Heart left ventricle (tissue), 16 donors: ENCODE results near the gene MRM2. TPM values are rescaled to one million over a fixed set of nuclear protein-coding genes. Genes with fewer than 3 reads are reported as not detected.

Experiments
- ATAC-seq, 4 donors: fragments of 200-7000 bp; cut with Tn5 transposase; one replicate each; pipeline ENCODE4 v1.9.1; 2020 to 2022; ENCODE audit warnings: moderate library complexity in 4 of 4, mild to moderate bottlenecking in 3 of 4, moderate number of reproducible peaks in 1 of 4
- DNase-seq, 5 donors: peaks; one replicate each; pipeline ENCODE4 v3.0.0-alpha.2; 2020
- H3K27ac ChIP-seq, 12 donors: fragments of 200-600 bp; sonication (generic) in 4 of 12; one replicate each; pipeline versions ENCODE4 v1.5.0 to v1.8.0; 2016 to 2022; ENCODE audit warnings: mild to moderate bottlenecking in 2 of 12
- H3K27me3 ChIP-seq, 9 donors: fragments of 200-600 bp; sonication (generic) in 2 of 9; one replicate each; pipeline versions ENCODE4 v1.5.1 to v1.8.0; 2016 to 2022; ENCODE audit warnings: mild to moderate bottlenecking in 3 of 9
- H3K36me3 ChIP-seq, 9 donors: fragments of 200-600 bp; sonication (generic) in 2 of 9; one replicate each; pipeline versions ENCODE4 v1.5.0 to v1.8.0; 2018 to 2022; ENCODE audit warnings: mild to moderate bottlenecking in 2 of 9
- H3K4me1 ChIP-seq, 12 donors: fragments of 200-600 bp; sonication (generic) in 4 of 12; one replicate each; pipeline versions ENCODE4 v1.5.0 to v1.8.0; 2016 to 2022; ENCODE audit warnings: mild to moderate bottlenecking in 3 of 12
- H3K4me3 ChIP-seq, 12 donors: fragments of 200-600 bp; sonication (generic) in 4 of 12; one replicate each; pipeline versions ENCODE4 v1.5.0 to v1.8.0; 2017 to 2022; ENCODE audit warnings: mild to moderate bottlenecking in 9 of 12, moderate library complexity in 4 of 12
- H3K9me3 ChIP-seq, 12 donors: fragments of 200-600 bp; sonication (generic) in 4 of 12; one replicate each; pipeline versions ENCODE4 v1.5.0 to v1.8.0; 2016 to 2022; ENCODE audit warnings: mild to moderate bottlenecking in 1 of 12
- POLR2A ChIP-seq, 2 donors: fragments of 450-650 bp; IDR thresholded peaks; one replicate each; pipeline ENCODE4 v1.6.1; 2017; ENCODE audit warnings: antibody characterized with exemption in 2 of 2, mild to moderate bottlenecking in 2 of 2, moderate library complexity in 2 of 2
- WGBS, 4 donors: extraction: QIAGEN DNeasy Blood & Tissue Kit in 2 of 4; methylation state at CpG; one replicate each; pipeline versions ENCODE4 v1.1.5 to v1.1.7; 2013 to 2018; 5-methylcytosine and 5-hydroxymethylcytosine counted together
- intact Hi-C, 10 donors: fragments of 100-400 bp; cut with DNase I; formaldehyde crosslinking; loops; one replicate each; pipeline versions ENCODE4 v1.11.1 to v1.14.2; 2022
- polyA plus RNA-seq, 2 donors: library from polyadenylated mRNA; stranded (reverse); fragments of 200-250 nt; gene quantifications; one replicate each; pipeline ENCODE4 v1.2.3, GENCODE V29; 2013
- total RNA-seq, 9 donors: library from RNA; depleted of rRNA in 2 of 9; stranded (reverse); fragments of >200 nt in 2 of 9; fragmentation: NEBNext Ultra II Directional in 3 of 9; extraction: Animal tissue kit (Norgen Biotek cat#: 25700) in 3 of 9; gene quantifications; one replicate each; pipeline versions ENCODE4 v1.1.0 to v1.2.4, GENCODE V29; 2016 to 2023
- TF ChIP-seq, protein P1 (sequence below), 12 donors: fragments of 200-600 bp; sonication (generic) in 4 of 12; IDR thresholded peaks; one replicate each; pipeline versions ENCODE4 v1.5.0 to v1.8.0; 2018 to 2022; ENCODE audit warnings: antibody characterized with exemption in 12 of 12, mild to moderate bottlenecking in 5 of 12
- donor health status: ischemic (EF 13 %, LVEDD 7.1; RV severe dilation, severe dysfunction).
- donor health status: healthy with polysubstance abuse.
- donor health status: DM: no; HTN: yes; CAD: no.
- donor health status: DM: no; HTN: no; CAD: no.
- donor health status: ischemic (EF 25% LVEDD 6.9; RV normal size, moderate dysfunction).
- donor health status: ischemic (EF 25% LVEDD 5.7; RV mildly dilated, moderate dysfunction).
- donor health status: healthy.
- donor health status: DM: yes; HTN: yes; CAD: no.
- donor health status: ischemic (EF 35%, LVEDD 5.7; RV mildly dilated, moderate dysfunction).
- donor health status: nonischemic (EF 11% LVEDD 7.7; RV severe dilation, severe dysfunction).
- donor health status: DM: yes; HTN: yes; CAD: no.
- donor health status: PGD.
- donor health status: ischemic (EF 29% LVEDD 5.4; RV normal size, mild dysfunction).
- donor health status: nonischemic (EF 23%, LVEDD 6.1; RV moderate dilation, normal function).

Gene MRM2
- total and polyA plus RNA-seq, 11 donors, result 14.2 to 31.5 (median 20.3) TPM

- H3K27ac ChIP-seq, result no peak overlapping the region
- 92 to 96% (median 95%) methylated on average over 14 to 17 of the region's 17 CpGs for WGBS, 4 donors
- peaks cover 0 to 24% (median 7%) of the 10 kb centered on the region in 12 donors for H3K4me1 ChIP-seq
- peak in 1 of 5 donors; percentile 51 for DNase-seq
- H3K36me3 ChIP-seq, result peaks cover 0 to 85% (median 39%) of the 10 kb centered on the region in 9 donors
- no peak overlapping the region for H3K4me3 ChIP-seq
- intact Hi-C loops, result loop anchor here in 2 of 10 donors (10.0 kb wide), 2 partner anchors 631 to 641 kb away; partner anchors contain the start of gene PSMG3 (in 1 of the 2)
- TF ChIP-seq POLR2A (IDR thresholded peaks at IDR 0.05), result no peak
- TF ChIP-seq, protein P1, sequence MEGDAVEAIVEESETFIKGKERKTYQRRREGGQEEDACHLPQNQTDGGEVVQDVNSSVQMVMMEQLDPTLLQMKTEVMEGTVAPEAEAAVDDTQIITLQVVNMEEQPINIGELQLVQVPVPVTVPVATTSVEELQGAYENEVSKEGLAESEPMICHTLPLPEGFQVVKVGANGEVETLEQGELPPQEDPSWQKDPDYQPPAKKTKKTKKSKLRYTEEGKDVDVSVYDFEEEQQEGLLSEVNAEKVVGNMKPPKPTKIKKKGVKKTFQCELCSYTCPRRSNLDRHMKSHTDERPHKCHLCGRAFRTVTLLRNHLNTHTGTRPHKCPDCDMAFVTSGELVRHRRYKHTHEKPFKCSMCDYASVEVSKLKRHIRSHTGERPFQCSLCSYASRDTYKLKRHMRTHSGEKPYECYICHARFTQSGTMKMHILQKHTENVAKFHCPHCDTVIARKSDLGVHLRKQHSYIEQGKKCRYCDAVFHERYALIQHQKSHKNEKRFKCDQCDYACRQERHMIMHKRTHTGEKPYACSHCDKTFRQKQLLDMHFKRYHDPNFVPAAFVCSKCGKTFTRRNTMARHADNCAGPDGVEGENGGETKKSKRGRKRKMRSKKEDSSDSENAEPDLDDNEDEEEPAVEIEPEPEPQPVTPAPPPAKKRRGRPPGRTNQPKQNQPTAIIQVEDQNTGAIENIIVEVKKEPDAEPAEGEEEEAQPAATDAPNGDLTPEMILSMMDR (IDR thresholded peaks at IDR 0.05), result no peak
- no peaks in the 10 kb centered on the region for H3K27me3 ChIP-seq
- ATAC-seq, result no peak
- no peaks in the 10 kb centered on the region for H3K9me3 ChIP-seq
These were observed 26.2 kb downstream of the MRM2 start for GRCh38 chr7:2215851-2216250.

DNA sequence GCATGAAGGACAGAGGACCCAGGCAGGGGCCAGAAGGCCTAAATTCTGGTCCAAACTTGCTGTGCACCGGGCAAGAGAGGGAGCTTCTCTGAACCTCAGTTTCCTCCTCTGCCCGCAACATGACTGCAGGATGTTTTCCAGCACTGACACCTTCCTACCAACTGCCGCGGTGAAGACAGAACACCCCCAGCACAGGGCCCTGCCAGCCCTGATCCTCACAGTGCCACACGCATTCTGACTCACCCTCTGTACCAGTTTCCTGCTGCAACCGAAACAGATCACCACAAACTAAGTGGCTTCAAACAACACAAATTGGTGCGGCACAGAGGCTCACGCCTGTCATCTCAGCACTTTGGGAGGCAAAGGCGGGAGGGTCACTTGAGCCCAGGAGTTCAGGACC, 27.4 kb downstream of the MRM2 start:
- 67 to 95% (median 90%) methylated on average over 9 of the region's 9 CpGs for WGBS, 4 donors
- DNase-seq, result peak in 2 of 5 donors; percentile 27 to 47
- H3K4me1 ChIP-seq, result peaks cover 0 to 24% (median 7%) of the 10 kb centered on the region in 12 donors
- peak overlapping the region in 10 of 12 donors; percentile 48 to 86 (median 64) for H3K27ac ChIP-seq
- intact Hi-C loops, result loop anchor here in 4 of 10 donors (5.0 to 10.0 kb wide), 4 partner anchors 402 to 640 kb away; partner anchors contain the start of gene PSMG3 (in 1 of the 4)
- no peaks in the 10 kb centered on the region for H3K9me3 ChIP-seq
- TF ChIP-seq, protein P1 (IDR thresholded peaks at IDR 0.05), result no peak
- no peak for TF ChIP-seq POLR2A (IDR thresholded peaks at IDR 0.05)
- ATAC-seq, result peak in 2 of 4 donors; percentile 6 to 30
- H3K27me3 ChIP-seq, result no peaks in the 10 kb centered on the region
- no peak overlapping the region for H3K4me3 ChIP-seq
- H3K36me3 ChIP-seq, result peaks cover 0 to 80% (median 39%) of the 10 kb centered on the region in 9 donors

DNA sequence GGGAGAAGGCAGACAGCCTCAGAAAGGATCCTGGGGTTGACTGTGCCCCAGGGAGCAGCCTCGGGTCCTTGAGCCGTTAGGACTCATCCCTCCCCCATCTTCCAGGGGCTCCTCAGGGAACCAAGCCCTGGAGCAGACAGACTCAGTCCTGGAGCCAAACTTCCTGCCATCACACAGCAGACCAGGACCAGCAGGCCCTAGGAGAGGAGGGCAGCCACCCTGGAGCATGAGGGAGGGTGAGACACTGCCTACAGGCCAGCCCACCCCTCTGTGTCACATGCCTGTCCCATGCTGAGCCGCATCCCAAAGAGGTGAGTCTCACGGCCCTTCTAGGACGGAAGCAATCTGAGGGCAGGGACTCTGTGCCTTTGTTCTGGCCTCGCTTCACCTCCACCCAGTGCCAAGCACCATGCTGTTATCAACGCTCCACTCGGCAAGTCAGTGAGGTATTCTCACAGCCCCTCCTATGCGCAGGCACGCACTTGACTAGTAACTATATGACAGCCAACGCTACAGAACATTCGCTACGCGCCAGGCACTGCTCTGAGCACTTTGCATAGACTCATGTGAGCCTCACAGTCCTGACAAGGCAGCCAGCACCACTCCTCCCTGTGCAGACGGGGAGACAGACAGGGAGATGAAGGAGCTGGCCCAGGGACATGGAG, 28.3 kb downstream of the MRM2 start:
- DNase-seq (peak; percentile 40 to 87 (median 77)), ATAC-seq (peak; percentile 82 to 88 (median 85))
- H3K9me3 ChIP-seq, result no peaks in the 10 kb centered on the region
- peak overlapping the region in 11 of 12 donors; percentile 47 to 86 (median 62) for H3K27ac ChIP-seq
- H3K4me3 ChIP-seq, result no peak overlapping the region
- peaks cover 0 to 24% (median 8%) of the 10 kb centered on the region in 12 donors for H3K4me1 ChIP-seq
- intact Hi-C loops, result loop anchor here in 5 of 10 donors (2.0 to 10.0 kb wide), 5 partner anchors 401 to 639 kb away; partner anchors contain the start of gene PSMG3 (in 1 of the 5)
- H3K36me3 ChIP-seq, result peaks cover 0 to 81% (median 39%) of the 10 kb centered on the region in 9 donors
- TF ChIP-seq, protein P1 (IDR thresholded peaks at IDR 0.05), result no peak
- no peak for TF ChIP-seq POLR2A (IDR thresholded peaks at IDR 0.05)
- no peaks in the 10 kb centered on the region for H3K27me3 ChIP-seq
- 70 to 77% (median 71%) methylated on average over 13 to 15 of the region's 15 CpGs for WGBS, 4 donors

DNA sequence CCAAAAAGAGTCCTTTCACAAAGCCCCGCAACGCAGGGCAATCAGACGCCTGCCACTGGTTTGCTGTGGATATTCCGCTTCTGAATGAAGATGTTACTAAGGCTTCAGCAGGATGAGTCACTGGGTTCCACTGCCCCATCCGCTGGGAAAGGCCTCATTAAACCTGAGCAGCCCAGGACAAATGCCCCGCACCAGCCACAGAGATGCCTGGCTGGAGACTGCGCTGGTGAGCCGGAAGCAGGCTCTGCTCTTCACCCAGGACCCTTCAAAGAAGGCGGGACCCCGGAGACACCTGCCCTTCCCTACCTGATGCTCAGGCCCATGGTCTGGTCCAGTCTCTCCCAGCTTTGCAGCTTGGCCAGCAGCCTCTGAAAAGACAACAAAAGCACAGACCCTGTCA, 29.1 kb downstream of the MRM2 start:
- Histone ChIP-seq H3K9me3 (no peaks in the 10 kb centered on the region), H3K4me1 (peaks cover 0 to 24% (median 8%) of the 10 kb centered on the region in 12 donors), H3K4me3 (no peak overlapping the region), H3K27ac (peak overlapping the region in 2 of 12 donors; percentile 65 to 79), H3K36me3 (peaks cover 0 to 82% (median 43%) of the 10 kb centered on the region in 9 donors), H3K27me3 (no peaks in the 10 kb centered on the region)
- DNase-seq (peak in 2 of 5 donors; percentile 4 to 36), ATAC-seq (no peak)
- TF ChIP-seq, protein P1 (IDR thresholded peaks at IDR 0.05), result no peak
- TF ChIP-seq POLR2A (IDR thresholded peaks at IDR 0.05), result no peak
- WGBS, 4 donors, result 97 to 98% (median 98%) methylated on average over 10 of the region's 10 CpGs
- intact Hi-C loops, result loop anchor here in 5 of 10 donors (2.0 to 10.0 kb wide), 5 partner anchors 401 to 638 kb away; partner anchors contain the start of gene PSMG3 (in 1 of the 5)
